ENCODE measurements around the gene DGKB.

GRCh38 chr7:14836571-14837189, 65.9 kb downstream of the DGKB start:
- TF ChIP-seq POLR2A (IDR thresholded peaks at IDR 0.05; ENCODE audit: control extremely low read depth in 1 of 2, low read depth in 2 of 2, low read length in 2 of 2) (no peak), CTCF (IDR thresholded peaks at IDR 0.05; ENCODE audit: control extremely low read depth in 1 of 3, insufficient read depth in 1 of 3, low read depth in 1 of 3, low read length in 3 of 3) (no peak), BRCA1 (IDR thresholded peaks at IDR 0.05; ENCODE audit: low read depth, low read length) (no peak), EZH2 (IDR thresholded peaks at IDR 0.05; ENCODE audit: low read depth, low read length, severe bottlenecking) (no peak)

All from H1 (cell line).